Activated CD4-positive, alpha-beta T cell treated with anti-CD3 and anti-CD28 coated beads, Interleukin-2, amount 10 ng/mL, durations not matched to agents 7 days and 5 days (primary cell): ENCODE measurements around the gene MRFAP1L1. TPM values are rescaled to one million over a fixed set of nuclear protein-coding genes. Genes with fewer than 3 reads are reported as not detected.
A peak's percentile ranks its signal among the peaks of the same experiment; 100 is the strongest.
"Not testable (repeated sequence)": the region's sequence is repeated elsewhere in the genome, so short reads cannot be mapped to it uniquely, and the experiment has no call there.

Experiments used
- CTCF ChIA-PET: fragments of 350-600 bp; sonication (Branson Sonifier 250); formaldehyde crosslinking; loops from one replicate; lab custom pipeline; 2021; ENCODE audit warnings: antibody characterized with exemption; lab: Charles Lee
- POLR2A ChIA-PET: fragments of 350-600 bp; sonication (Branson Sonifier 250); formaldehyde crosslinking; loops from one replicate; lab custom pipeline; 2021; ENCODE audit warnings: antibody characterized with exemption; lab: Charles Lee
- DNase-seq: peaks from one replicate; pipeline ENCODE4 v3.0.0-alpha.2; 2020
- H3K27ac Mint-ChIP-seq: one replicate; pipeline ENCODE4 v1.8.0; 2021; ENCODE audit warnings: mild to moderate bottlenecking, moderate library complexity, mixed read lengths
- H3K27me3 Mint-ChIP-seq: one replicate; pipeline ENCODE4 v1.8.0; 2021; ENCODE audit warnings: mixed read lengths
- H3K36me3 Mint-ChIP-seq: one replicate; pipeline ENCODE4 v1.8.0; 2021; ENCODE audit warnings: low read depth, mixed read lengths
- H3K4me1 Mint-ChIP-seq: one replicate; pipeline ENCODE4 v1.8.0; 2021; ENCODE audit warnings: mixed read lengths
- H3K4me3 Mint-ChIP-seq: one replicate; pipeline ENCODE4 v1.8.0; 2021; ENCODE audit warnings: mild to moderate bottlenecking, moderate library complexity, mixed read lengths
- H3K9me3 Mint-ChIP-seq: one replicate; pipeline ENCODE4 v1.8.0; 2021; ENCODE audit warnings: mixed read lengths
- total RNA-seq, 2 experiments: library from RNA; stranded (reverse); gene quantifications; one replicate each; pipeline ENCODE4 v1.2.3, GENCODE V29; 2021

MRFAP1L1 gene
- total RNA-seq, 2 experiments from 2014 or later = 74.5 to 74.9 TPM

GRCh38 chr4:6731780-6732179 lies 22.1 kb upstream of the MRFAP1L1 start:
- DNase-seq = no peak
- H3K36me3 Mint-ChIP-seq = no peaks in the 10 kb centered on the region
- no peak overlapping the region for H3K27ac Mint-ChIP-seq
- no peak overlapping the region for H3K4me3 Mint-ChIP-seq
- CTCF ChIA-PET = no interaction called here
- H3K27me3 Mint-ChIP-seq = peaks cover 2% of the 10 kb centered on the region
- no peaks in the 10 kb centered on the region for H3K9me3 Mint-ChIP-seq
- POLR2A ChIA-PET = no interaction called here
- peaks cover 9% of the 10 kb centered on the region for H3K4me1 Mint-ChIP-seq

GRCh38 chr4:6731318-6731675 lies 21.6 kb upstream of the MRFAP1L1 start:
- H3K27ac Mint-ChIP-seq = no peak overlapping the region
- no peak overlapping the region for H3K4me3 Mint-ChIP-seq
- ChIA-PET POLR2A (no interaction called here), CTCF (interaction anchor here (0.9 to 1.1 kb wide), 2 partner anchors 11 to 31 kb away, joined by 3 to 4 read pairs; no protein-coding TSS in a partner anchor)
- H3K9me3 Mint-ChIP-seq = no peaks in the 10 kb centered on the region
- DNase-seq = no peak
- H3K36me3 Mint-ChIP-seq = no peaks in the 10 kb centered on the region
- H3K4me1 Mint-ChIP-seq = peaks cover 9% of the 10 kb centered on the region
- peaks cover under 1% of the 10 kb centered on the region for H3K27me3 Mint-ChIP-seq

GRCh38 chr4:6730603-6731317 lies 21.1 kb upstream of the MRFAP1L1 start:
- peaks cover 9% of the 10 kb centered on the region for H3K4me1 Mint-ChIP-seq
- H3K36me3 Mint-ChIP-seq = no peaks in the 10 kb centered on the region
- H3K9me3 Mint-ChIP-seq = no peaks in the 10 kb centered on the region
- H3K27me3 Mint-ChIP-seq = no peaks in the 10 kb centered on the region
- no peak for DNase-seq
- CTCF ChIA-PET = interaction anchor here (0.8 to 1.1 kb wide), 3 partner anchors 11 to 143 kb away, joined by 3 to 4 read pairs (median 3); no protein-coding TSS in a partner anchor
- POLR2A ChIA-PET = no interaction called here
- H3K4me3 Mint-ChIP-seq = no peak overlapping the region
- H3K27ac Mint-ChIP-seq = no peak overlapping the region

GRCh38 chr4:6728320-6729029 lies 18.8 kb upstream of the MRFAP1L1 start:
- H3K4me1 Mint-ChIP-seq = peaks cover 9% of the 10 kb centered on the region
- DNase-seq = no peak
- no peaks in the 10 kb centered on the region for H3K9me3 Mint-ChIP-seq
- ChIA-PET POLR2A (no interaction called here), CTCF (no interaction called here)
- no peaks in the 10 kb centered on the region for H3K27me3 Mint-ChIP-seq
- no peaks in the 10 kb centered on the region for H3K36me3 Mint-ChIP-seq
- no peak overlapping the region for H3K27ac Mint-ChIP-seq
- H3K4me3 Mint-ChIP-seq = no peak overlapping the region

GRCh38 chr4:6727943-6728250 lies 18.2 kb upstream of the MRFAP1L1 start:
- no peaks in the 10 kb centered on the region for H3K36me3 Mint-ChIP-seq
- H3K9me3 Mint-ChIP-seq = no peaks in the 10 kb centered on the region
- no peak for DNase-seq
- ChIA-PET CTCF (interaction anchor here (1.7 kb wide), 1 partner anchor 53 kb away, joined by 3 read pairs; no protein-coding TSS in a partner anchor), POLR2A (no interaction called here)
- H3K4me3 Mint-ChIP-seq = no peak overlapping the region
- H3K27ac Mint-ChIP-seq = peak overlapping the region; percentile 73
- H3K27me3 Mint-ChIP-seq = no peaks in the 10 kb centered on the region
- H3K4me1 Mint-ChIP-seq = peaks cover 9% of the 10 kb centered on the region

GRCh38 chr4:6727081-6727942 lies 17.6 kb upstream of the MRFAP1L1 start:
- DNase-seq = no peak
- ChIA-PET CTCF (interaction anchor here (1.0 to 1.7 kb wide), 2 partner anchors 7 to 52 kb away, joined by 3 to 4 read pairs; no protein-coding TSS in a partner anchor), POLR2A (interaction anchor here (0.7 kb wide), 1 partner anchor 40 kb away, joined by 3 read pairs; no protein-coding TSS in a partner anchor)
- Mint-ChIP-seq H3K27me3 (no peaks in the 10 kb centered on the region), H3K4me3 (no peak overlapping the region), H3K27ac (peak overlapping the region; percentile 73), H3K36me3 (no peaks in the 10 kb centered on the region), H3K9me3 (no peaks in the 10 kb centered on the region), H3K4me1 (peaks cover 9% of the 10 kb centered on the region)

GRCh38 chr4:6725427-6725961 lies 15.8 kb upstream of the MRFAP1L1 start:
- CTCF ChIA-PET, POLR2A ChIA-PET, H3K9me3 Mint-ChIP-seq, H3K27me3 Mint-ChIP-seq, H3K4me3 Mint-ChIP-seq, H3K27ac Mint-ChIP-seq, DNase-seq, H3K36me3 Mint-ChIP-seq: not testable (repeated sequence)
- H3K4me1 Mint-ChIP-seq = peaks cover 11% of the 10 kb centered on the region

- no peak overlapping the region for H3K4me3 Mint-ChIP-seq
- ChIA-PET CTCF (interaction anchor here (1.7 kb wide), 1 partner anchor 149 kb away, joined by 7 read pairs; no protein-coding TSS in a partner anchor), POLR2A (no interaction called here)
- H3K27ac Mint-ChIP-seq = no peak overlapping the region
- no peaks in the 10 kb centered on the region for H3K9me3 Mint-ChIP-seq
- H3K36me3 Mint-ChIP-seq = no peaks in the 10 kb centered on the region
- no peaks in the 10 kb centered on the region for H3K27me3 Mint-ChIP-seq
- DNase-seq = no peak
- peaks cover 15% of the 10 kb centered on the region for H3K4me1 Mint-ChIP-seq
Measured at GRCh38 chr4:6724421-6725111, 14.9 kb upstream of the MRFAP1L1 start.

GRCh38 chr4:6723851-6724250 lies 14.2 kb upstream of the MRFAP1L1 start:
- peaks cover 21% of the 10 kb centered on the region for H3K4me1 Mint-ChIP-seq
- ChIA-PET CTCF (interaction anchor here (1.7 kb wide), 1 partner anchor 150 kb away, joined by 7 read pairs; no protein-coding TSS in a partner anchor), POLR2A (no interaction called here)
- H3K4me3 Mint-ChIP-seq = no peak overlapping the region
- no peaks in the 10 kb centered on the region for H3K27me3 Mint-ChIP-seq
- peaks cover 2% of the 10 kb centered on the region for H3K36me3 Mint-ChIP-seq
- H3K9me3 Mint-ChIP-seq = no peaks in the 10 kb centered on the region
- no peak overlapping the region for H3K27ac Mint-ChIP-seq
- no peak for DNase-seq

- Mint-ChIP-seq H3K27ac (no peak overlapping the region), H3K27me3 (no peaks in the 10 kb centered on the region), H3K9me3 (no peaks in the 10 kb centered on the region), H3K4me3 (no peak overlapping the region), H3K36me3 (peaks cover 9% of the 10 kb centered on the region), H3K4me1 (peaks cover 20% of the 10 kb centered on the region)
- ChIA-PET CTCF (interaction anchor here (0.6 to 1.7 kb wide), 2 partner anchors 151 kb away, joined by 3 to 7 read pairs; no protein-coding TSS in a partner anchor), POLR2A (no interaction called here)
- DNase-seq = no peak
Measured at GRCh38 chr4:6722891-6723290, 13.2 kb upstream of the MRFAP1L1 start.

GRCh38 chr4:6721121-6721520 lies 11.5 kb upstream of the MRFAP1L1 start:
- H3K27me3 Mint-ChIP-seq = no peaks in the 10 kb centered on the region
- ChIA-PET CTCF (interaction anchor here (1.0 to 4.8 kb wide), 4 partner anchors 16 to 350 kb away, joined by 3 to 41 read pairs (median 8); partner anchors contain the start of gene GRPEL1), POLR2A (no interaction called here)
- H3K36me3 Mint-ChIP-seq = peaks cover 9% of the 10 kb centered on the region
- no peaks in the 10 kb centered on the region for H3K9me3 Mint-ChIP-seq
- no peak overlapping the region for H3K27ac Mint-ChIP-seq
- peaks cover 21% of the 10 kb centered on the region for H3K4me1 Mint-ChIP-seq
- no peak overlapping the region for H3K4me3 Mint-ChIP-seq
- DNase-seq = no peak
